Measurements from ENCODE around the gene MAPKAP1. TPM values are rescaled to one million over a fixed set of nuclear protein-coding genes. Genes with fewer than 3 reads are reported as not detected.

Gene MAPKAP1
- total RNA-seq, 1 donor from 2014 or later: 116 TPM

DNA sequence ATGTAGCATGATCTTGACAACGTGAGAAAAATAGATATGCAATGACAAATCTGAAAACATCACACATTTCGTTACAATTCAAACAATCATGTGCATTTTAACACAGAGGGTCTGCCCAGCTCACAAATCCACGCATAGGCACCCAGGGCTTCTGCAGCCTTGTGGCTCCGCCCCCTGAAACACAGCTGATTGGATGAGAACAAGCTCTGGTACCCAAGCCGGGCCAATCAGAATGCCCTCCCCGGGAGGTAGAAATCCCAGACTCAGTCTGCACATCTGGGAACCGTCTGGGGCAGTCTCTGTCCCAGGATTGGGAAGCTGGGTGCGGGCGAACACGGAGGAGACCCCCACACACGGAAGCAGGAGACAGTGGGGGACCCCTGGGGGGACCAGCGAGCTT, 307.8 kb downstream of the MAPKAP1 start:
- no peak for DNase-seq (ENCODE audit: low read depth)

- DNase-seq (ENCODE audit: low read depth): no peak
These were observed 308.8 kb downstream of the MAPKAP1 start for GRCh38 chr9:125398243-125398642.

DNA sequence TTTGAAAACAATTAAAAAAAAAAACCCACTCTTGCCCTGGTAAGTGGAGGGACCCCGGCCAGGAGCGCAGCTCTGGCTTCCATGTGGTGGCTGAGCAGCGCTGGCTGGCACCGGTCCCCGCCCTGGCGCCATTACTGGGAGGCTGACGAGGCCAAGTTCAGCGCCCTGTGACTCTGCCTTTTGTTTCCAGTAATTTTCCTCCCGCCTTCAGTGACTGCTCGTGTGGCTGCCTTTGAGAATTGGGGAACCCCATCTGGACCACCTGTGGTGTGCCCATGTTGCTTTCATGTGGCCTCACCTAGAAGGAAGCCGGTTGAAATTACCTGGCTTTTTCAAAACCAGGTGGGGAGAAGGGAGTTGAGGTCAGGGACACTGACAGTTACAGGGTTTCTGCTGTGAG, 309.3 kb downstream of the MAPKAP1 start:
- no peak for DNase-seq (ENCODE audit: low read depth)

DNA sequence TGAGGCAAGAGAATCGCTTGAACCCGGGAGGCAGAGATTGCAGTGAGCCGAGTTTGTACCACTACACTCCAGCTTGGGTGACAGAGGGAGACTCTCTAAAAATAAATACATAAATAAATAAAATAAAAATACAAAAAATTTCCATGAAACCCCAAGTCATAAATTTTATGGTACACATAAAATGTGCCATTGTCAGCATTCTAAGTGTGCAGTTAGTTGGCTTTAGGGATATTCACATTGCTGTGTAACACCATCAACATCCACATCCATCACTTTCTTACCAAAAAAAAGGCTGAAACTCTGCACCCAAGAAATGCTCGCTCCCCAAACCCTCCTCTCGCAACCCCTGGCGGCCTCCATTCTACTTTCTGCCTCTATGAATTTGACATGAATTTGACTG, 310.2 kb downstream of the MAPKAP1 start:
- DNase-seq (ENCODE audit: low read depth): no peak

DNA sequence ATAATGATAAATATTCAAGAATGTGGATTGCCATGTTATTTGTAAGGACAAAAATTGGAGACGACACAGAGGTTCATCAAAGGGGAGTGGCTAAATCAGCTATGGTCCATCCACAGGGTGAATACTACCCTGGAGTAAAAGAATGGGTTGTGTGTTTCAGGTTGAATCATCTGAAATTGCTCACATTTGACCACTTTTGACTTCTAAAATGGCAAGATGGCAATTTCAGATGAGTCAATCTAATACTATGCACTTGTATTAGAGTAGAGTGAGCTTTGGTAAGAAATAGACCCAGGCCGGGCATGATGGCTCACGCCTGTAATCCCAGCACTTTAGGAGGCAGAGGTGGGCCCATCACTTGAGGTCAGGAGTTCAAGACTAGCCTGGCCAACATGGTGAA, 313.6 kb downstream of the MAPKAP1 start:
- no peak for DNase-seq (ENCODE audit: low read depth)

- DNase-seq (ENCODE audit: low read depth): no peak
These were observed 315.3 kb downstream of the MAPKAP1 start for GRCh38 chr9:125391704-125392103.

DNA sequence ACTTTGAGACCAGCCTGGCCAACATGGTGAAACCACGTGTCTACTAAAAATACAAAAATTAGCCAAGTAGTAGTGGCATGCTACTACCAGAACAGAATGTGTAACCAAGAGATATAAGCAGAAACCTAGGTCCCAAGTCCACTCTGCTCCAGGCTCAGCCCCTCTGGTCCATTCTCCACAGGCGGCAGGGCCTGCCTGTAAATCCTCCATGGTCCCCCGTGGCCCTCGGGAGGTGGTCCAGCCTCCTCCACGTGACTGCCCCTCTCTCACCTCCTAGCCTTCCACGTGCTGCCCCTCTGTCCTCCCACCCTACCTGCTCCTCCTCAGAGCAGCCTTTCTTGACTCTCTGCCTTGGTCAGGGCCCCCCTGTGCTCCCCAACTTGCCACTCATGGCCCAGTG, 318.0 kb downstream of the MAPKAP1 start:
- DNase-seq (ENCODE audit: low read depth): no peak

GRCh38 chr9:125387861-125388524, 319.0 kb downstream of the MAPKAP1 start:
- DNase-seq (ENCODE audit: low read depth): no peak

Other genes with a start within 250 kb of the MAPKAP1 start
- gene PBX3, start 40.2 kb upstream of the MAPKAP1 start, total RNA-seq: 13.1 and 25.0 TPM in 2 replicates

All from myocyte (in vitro differentiated cells).